Measurements from ENCODE around the gene ZW10. TPM values are rescaled to one million over a fixed set of nuclear protein-coding genes. Genes with fewer than 3 reads are reported as not detected.

The ZW10 gene
- total and polyA plus RNA-seq, 2 experiments from 2014 or later = 12.3 to 30.5 TPM

GRCh38 chr11:113683481-113684046, 89.9 kb downstream of the ZW10 start (continued):
- TF ChIP-seq, protein P1, sequence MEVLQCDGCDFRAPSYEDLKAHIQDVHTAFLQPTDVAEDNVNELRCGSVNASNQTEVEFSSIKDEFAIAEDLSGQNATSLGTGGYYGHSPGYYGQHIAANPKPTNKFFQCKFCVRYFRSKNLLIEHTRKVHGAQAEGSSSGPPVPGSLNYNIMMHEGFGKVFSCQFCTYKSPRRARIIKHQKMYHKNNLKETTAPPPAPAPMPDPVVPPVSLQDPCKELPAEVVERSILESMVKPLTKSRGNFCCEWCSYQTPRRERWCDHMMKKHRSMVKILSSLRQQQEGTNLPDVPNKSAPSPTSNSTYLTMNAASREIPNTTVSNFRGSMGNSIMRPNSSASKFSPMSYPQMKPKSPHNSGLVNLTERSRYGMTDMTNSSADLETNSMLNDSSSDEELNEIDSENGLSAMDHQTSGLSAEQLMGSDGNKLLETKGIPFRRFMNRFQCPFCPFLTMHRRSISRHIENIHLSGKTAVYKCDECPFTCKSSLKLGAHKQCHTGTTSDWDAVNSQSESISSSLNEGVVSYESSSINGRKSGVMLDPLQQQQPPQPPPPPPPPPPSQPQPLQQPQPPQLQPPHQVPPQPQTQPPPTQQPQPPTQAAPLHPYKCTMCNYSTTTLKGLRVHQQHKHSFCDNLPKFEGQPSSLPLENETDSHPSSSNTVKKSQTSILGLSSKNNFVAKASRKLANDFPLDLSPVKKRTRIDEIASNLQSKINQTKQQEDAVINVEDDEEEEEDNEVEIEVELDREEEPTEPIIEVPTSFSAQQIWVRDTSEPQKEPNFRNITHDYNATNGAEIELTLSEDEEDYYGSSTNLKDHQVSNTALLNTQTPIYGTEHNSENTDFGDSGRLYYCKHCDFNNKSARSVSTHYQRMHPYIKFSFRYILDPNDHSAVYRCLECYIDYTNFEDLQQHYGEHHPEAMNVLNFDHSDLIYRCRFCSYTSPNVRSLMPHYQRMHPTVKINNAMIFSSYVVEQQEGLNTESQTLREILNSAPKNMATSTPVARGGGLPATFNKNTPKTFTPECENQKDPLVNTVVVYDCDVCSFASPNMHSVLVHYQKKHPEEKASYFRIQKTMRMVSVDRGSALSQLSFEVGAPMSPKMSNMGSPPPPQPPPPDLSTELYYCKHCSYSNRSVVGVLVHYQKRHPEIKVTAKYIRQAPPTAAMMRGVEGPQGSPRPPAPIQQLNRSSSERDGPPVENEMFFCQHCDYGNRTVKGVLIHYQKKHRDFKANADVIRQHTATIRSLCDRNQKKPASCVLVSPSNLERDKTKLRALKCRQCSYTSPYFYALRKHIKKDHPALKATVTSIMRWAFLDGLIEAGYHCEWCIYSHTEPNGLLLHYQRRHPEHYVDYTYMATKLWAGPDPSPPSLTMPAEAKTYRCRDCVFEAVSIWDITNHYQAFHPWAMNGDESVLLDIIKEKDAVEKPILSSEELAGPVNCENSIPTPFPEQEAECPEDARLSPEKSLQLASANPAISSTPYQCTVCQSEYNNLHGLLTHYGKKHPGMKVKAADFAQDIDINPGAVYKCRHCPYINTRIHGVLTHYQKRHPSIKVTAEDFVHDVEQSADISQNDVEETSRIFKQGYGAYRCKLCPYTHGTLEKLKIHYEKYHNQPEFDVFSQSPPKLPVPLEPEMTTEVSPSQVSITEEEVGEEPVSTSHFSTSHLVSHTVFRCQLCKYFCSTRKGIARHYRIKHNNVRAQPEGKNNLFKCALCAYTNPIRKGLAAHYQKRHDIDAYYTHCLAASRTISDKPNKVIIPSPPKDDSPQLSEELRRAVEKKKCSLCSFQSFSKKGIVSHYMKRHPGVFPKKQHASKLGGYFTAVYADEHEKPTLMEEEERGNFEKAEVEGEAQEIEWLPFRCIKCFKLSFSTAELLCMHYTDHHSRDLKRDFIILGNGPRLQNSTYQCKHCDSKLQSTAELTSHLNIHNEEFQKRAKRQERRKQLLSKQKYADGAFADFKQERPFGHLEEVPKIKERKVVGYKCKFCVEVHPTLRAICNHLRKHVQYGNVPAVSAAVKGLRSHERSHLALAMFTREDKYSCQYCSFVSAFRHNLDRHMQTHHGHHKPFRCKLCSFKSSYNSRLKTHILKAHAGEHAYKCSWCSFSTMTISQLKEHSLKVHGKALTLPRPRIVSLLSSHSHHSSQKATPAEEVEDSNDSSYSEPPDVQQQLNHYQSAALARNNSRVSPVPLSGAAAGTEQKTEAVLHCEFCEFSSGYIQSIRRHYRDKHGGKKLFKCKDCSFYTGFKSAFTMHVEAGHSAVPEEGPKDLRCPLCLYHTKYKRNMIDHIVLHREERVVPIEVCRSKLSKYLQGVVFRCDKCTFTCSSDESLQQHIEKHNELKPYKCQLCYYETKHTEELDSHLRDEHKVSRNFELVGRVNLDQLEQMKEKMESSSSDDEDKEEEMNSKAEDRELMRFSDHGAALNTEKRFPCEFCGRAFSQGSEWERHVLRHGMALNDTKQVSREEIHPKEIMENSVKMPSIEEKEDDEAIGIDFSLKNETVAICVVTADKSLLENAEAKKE (CRISPR knock-in tag; IDR thresholded peaks at IDR 0.05) = no peak
- TF ChIP-seq POLR2AphosphoS5 (IDR thresholded peaks at IDR 0.05; ENCODE audit: low read depth) (no peak), EZH2 (IDR thresholded peaks at IDR 0.05; ENCODE audit: low read depth, unreplicated experiment) (no peak)

Small RNA genes within 50 kb of the gene (small RNA-seq; reads per million reads assigned to genes)
- not detected for gene LRRC37A13P (ENCODE audit: low replicate concordance)
- gene RPS29P19 (ENCODE audit: low replicate concordance) = not detected

Other genes with a start within 250 kb of the ZW10 start
- gene TMPRSS5, start 67.4 kb downstream of the ZW10 start, total RNA-seq (2014; rRNA removed; shearing (Covaris generic)) = 1.8 TPM in 1 of 2 replicates, not detected in the other
- gene TMPRSS5, start 67.4 kb downstream of the ZW10 start, polyA plus RNA-seq (2016; fragmentation: Nextera tagmentation; extraction: Ambion mirVana) = not detected in 2 replicates
- not detected in 2 replicates for gene CLDN25, start 6.1 kb upstream of the ZW10 start, total RNA-seq (2014; rRNA removed; shearing (Covaris generic))
- gene CLDN25, start 6.1 kb upstream of the ZW10 start, polyA plus RNA-seq (2016; fragmentation: Nextera tagmentation; extraction: Ambion mirVana) = not detected in 2 replicates
- 171 and 215 TPM in 2 replicates for gene USP28, start 101.9 kb upstream of the ZW10 start, total RNA-seq (2014; rRNA removed; shearing (Covaris generic))
- gene USP28, start 101.9 kb upstream of the ZW10 start, polyA plus RNA-seq (2016; fragmentation: Nextera tagmentation; extraction: Ambion mirVana) = 66.6 and 73.9 TPM in 2 replicates
- not detected in 2 replicates for gene HTR3B, start 131.1 kb upstream of the ZW10 start, total RNA-seq (2014; rRNA removed; shearing (Covaris generic))
- gene HTR3B, start 131.1 kb upstream of the ZW10 start, polyA plus RNA-seq (2016; fragmentation: Nextera tagmentation; extraction: Ambion mirVana) = not detected in 2 replicates
- gene HTR3A, start 201.4 kb upstream of the ZW10 start, total RNA-seq (2014; rRNA removed; shearing (Covaris generic)) = 8.1 and 9.7 TPM in 2 replicates
- 5.5 and 5.8 TPM in 2 replicates for gene HTR3A, start 201.4 kb upstream of the ZW10 start, polyA plus RNA-seq (2016; fragmentation: Nextera tagmentation; extraction: Ambion mirVana)